AG04450 (cell line): ENCODE measurements around the gene POLE. TPM values are rescaled to one million over a fixed set of nuclear protein-coding genes. Genes with fewer than 3 reads are reported as not detected.

ENCODE experiments used
- CTCF ChIA-PET: fragments of 300-600, 350-600 bp; formaldehyde crosslinking; extraction: SDS; loops from one replicate; lab custom pipeline; 2022; ENCODE audit warnings: antibody characterized with exemption, inconsistent platforms; lab: Charles Lee
- POLR2A ChIA-PET: fragments of 350-600 bp; formaldehyde crosslinking; extraction: SDS; loops from one replicate; lab custom pipeline; 2021; ENCODE audit warnings: antibody characterized with exemption, inconsistent platforms; lab: Yijun Ruan, JAX
- DNase-seq: peaks from one replicate; pipeline ENCODE4 v3.0.0-alpha.2; 2011; ENCODE audit warnings: low read depth, low spot score
- H3K27ac ChIP-seq: one replicate; pipeline ENCODE4 v1.5.1; 2012; ENCODE audit warnings: low read depth, low read length, control low read depth
- H3K27me3 ChIP-seq: one replicate; pipeline ENCODE4 v1.6.0; 2012; ENCODE audit warnings: low read length; ENCODE audit not compliant: control insufficient read depth, insufficient read depth
- H3K4me3 ChIP-seq: 2 replicates; pipeline ENCODE4 v1.5.1; 2011; ENCODE audit warnings: mild to moderate bottlenecking, low read depth, low read length, control low read depth
- H3K9me3 ChIP-seq: 2 replicates; pipeline ENCODE4 v1.5.1; 2012; ENCODE audit warnings: low read length; ENCODE audit not compliant: control insufficient read depth, insufficient read depth
- polyA plus RNA-seq: library from polyadenylated mRNA; depleted of rRNA; stranded (reverse); fragments of >200 nt; gene quantifications from 2 replicates; pipeline ENCODE4 v1.2.3, GENCODE V29; 2011
- TF ChIP-seq, protein P1 (sequence below): IDR thresholded peaks from 2 replicates; pipeline ENCODE4 v1.5.1; 2011; ENCODE audit warnings: low read depth, low read length, control low read depth, inconsistent platforms

The POLE gene
- polyA plus RNA-seq, 1 experiment: 4.1 TPM

- DNase-seq: no peak
- Histone ChIP-seq H3K27ac (no peak overlapping the region), H3K27me3 (peaks cover 15% of the 10 kb centered on the region), H3K9me3 (peaks cover 16% of the 10 kb centered on the region), H3K4me3 (no peak overlapping the region)
- POLR2A ChIA-PET: no interaction called here
- CTCF ChIA-PET: no interaction called here
- TF ChIP-seq, protein P1, sequence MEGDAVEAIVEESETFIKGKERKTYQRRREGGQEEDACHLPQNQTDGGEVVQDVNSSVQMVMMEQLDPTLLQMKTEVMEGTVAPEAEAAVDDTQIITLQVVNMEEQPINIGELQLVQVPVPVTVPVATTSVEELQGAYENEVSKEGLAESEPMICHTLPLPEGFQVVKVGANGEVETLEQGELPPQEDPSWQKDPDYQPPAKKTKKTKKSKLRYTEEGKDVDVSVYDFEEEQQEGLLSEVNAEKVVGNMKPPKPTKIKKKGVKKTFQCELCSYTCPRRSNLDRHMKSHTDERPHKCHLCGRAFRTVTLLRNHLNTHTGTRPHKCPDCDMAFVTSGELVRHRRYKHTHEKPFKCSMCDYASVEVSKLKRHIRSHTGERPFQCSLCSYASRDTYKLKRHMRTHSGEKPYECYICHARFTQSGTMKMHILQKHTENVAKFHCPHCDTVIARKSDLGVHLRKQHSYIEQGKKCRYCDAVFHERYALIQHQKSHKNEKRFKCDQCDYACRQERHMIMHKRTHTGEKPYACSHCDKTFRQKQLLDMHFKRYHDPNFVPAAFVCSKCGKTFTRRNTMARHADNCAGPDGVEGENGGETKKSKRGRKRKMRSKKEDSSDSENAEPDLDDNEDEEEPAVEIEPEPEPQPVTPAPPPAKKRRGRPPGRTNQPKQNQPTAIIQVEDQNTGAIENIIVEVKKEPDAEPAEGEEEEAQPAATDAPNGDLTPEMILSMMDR: no peak
Observed at GRCh38 chr12:132593521-132593920, 93.6 kb downstream of the POLE start.

DNA sequence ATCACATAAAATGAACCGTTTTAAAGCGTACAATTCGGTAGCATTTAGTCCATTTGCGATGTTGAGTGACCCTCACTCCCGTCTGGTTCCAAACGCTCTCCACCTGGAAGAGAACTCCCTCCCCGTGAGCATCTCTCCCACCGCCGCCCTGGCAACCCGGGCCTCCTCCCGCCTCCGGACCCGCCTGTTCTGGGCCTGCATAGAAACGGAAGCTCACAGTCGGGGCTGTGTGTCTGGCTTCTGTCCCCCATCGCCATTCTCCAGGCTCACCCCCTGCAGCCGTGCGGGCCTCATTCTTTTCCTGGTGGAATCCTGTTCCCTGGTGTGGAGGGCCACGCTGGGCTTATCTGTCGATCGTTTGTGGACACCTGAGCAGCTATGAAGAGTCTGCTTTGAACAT lies 94.1 kb downstream of the POLE start:
- POLR2A ChIA-PET: no interaction called here
- DNase-seq: no peak
- CTCF ChIA-PET: no interaction called here
- Histone ChIP-seq H3K27me3 (peaks cover 16% of the 10 kb centered on the region), H3K9me3 (peaks cover 16% of the 10 kb centered on the region), H3K4me3 (no peak overlapping the region), H3K27ac (no peak overlapping the region)
- TF ChIP-seq, protein P1: no peak

DNA sequence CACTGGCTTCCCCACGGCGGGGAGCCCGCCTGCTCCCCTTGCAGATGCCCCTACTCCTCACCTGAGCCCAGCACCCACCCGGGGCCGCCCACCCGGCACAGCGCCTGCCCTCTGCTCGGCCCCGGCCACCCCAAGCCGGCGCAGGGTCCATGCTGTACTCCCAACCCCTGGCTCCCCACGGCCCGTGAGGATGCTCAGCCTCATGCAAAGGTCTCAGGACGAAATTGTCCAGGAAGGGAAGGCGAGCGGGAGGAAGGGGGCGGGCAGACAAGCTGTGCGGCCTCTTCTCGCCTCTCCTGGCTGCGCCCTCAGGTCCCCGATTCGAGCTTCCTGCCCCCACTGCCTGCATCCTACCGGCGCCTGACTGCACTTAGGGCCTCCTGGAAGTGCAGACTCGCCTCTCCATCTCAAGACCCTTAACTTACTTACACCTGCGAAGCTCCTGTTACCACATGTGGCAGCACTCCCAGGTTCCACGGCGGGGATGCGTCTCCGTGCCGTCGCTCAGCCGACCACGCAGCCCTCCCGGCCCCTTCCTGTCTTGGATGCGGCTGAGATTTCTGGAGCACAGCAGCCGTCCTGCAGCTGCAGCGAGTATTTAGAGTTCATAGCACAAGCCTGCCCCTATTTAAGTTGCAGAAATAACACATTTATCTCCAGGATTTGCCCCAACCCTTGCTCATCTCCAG lies 94.7 kb downstream of the POLE start:
- ChIA-PET CTCF (no interaction called here), POLR2A (no interaction called here)
- TF ChIP-seq, protein P1: no peak
- Histone ChIP-seq H3K4me3 (no peak overlapping the region), H3K27me3 (peaks cover 16% of the 10 kb centered on the region), H3K9me3 (peaks cover 16% of the 10 kb centered on the region), H3K27ac (no peak overlapping the region)
- no peak for DNase-seq

DNA sequence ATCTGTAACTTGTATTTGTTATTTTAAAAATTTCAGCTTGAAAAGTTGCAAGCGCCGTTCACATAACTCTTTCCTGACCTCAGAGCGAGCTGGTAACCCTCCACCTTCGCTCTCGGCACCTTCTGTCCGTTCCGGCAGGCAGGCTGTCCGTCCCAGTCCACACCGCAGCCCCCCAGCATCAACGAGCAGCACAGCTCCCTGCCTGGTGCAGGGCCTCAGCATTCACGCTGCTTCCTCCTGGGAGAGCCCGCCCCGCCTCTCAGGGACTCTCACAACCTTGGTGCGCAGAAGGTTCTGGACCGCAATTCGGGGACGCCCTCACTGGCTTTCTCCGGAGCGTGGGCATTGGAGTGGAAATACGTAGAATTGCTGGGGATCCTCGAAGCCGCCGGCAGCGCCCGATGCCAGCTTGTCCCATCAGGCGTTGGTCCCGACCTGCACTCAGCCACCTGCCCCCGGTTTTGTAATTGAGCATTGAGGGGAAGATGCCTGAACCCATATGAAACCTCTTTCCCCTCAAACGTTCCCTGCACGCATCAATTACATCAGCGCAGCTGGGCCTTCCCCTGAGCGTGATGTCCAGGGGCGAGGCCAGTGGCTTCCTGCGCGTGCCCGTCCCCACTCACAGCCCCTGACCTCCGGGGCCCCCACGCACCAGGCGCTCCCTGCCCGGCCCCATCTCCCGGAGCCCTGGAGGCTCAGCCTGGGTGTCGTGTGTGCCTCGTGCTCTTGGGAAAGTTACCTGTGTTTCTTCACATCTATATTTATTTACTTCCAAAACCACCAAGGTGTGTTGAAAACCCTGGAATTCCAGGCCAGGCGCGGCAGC lies 95.8 kb downstream of the POLE start:
- TF ChIP-seq, protein P1: no peak
- Histone ChIP-seq H3K27ac (no peak overlapping the region), H3K4me3 (no peak overlapping the region), H3K9me3 (peaks cover 16% of the 10 kb centered on the region), H3K27me3 (peaks cover 16% of the 10 kb centered on the region)
- CTCF ChIA-PET: no interaction called here
- POLR2A ChIA-PET: no interaction called here
- no peak for DNase-seq
